CD4-positive, alpha-beta T cell (primary cell): ENCODE measurements around the gene BMPR1A. TPM values are rescaled to one million over a fixed set of nuclear protein-coding genes. Genes with fewer than 3 reads are reported as not detected.

Source experiments
- ATAC-seq: fragments of 200-7000 bp; cut with Tn5 transposase; one replicate; pipeline ENCODE4 v1.10.0; 2022; ENCODE audit warnings: mild to moderate bottlenecking; ENCODE audit not compliant: poor library complexity
- CTCF ChIA-PET: fragments of 350-600 bp; sonication (Branson Sonifier 250); formaldehyde crosslinking; loops from one replicate; lab custom pipeline; 2021; ENCODE audit warnings: antibody characterized with exemption, inconsistent platforms; lab: Charles Lee
- POLR2A ChIA-PET: fragments of 350-600 bp; sonication (Branson Sonifier 250); formaldehyde crosslinking; loops from one replicate; lab custom pipeline; 2021; ENCODE audit warnings: antibody characterized with exemption, inconsistent platforms; lab: Charles Lee
- DNase-seq, 14 experiments: peaks; one replicate each; pipeline ENCODE4 v3.0.0-alpha.2; 2013 to 2020; ENCODE audit warnings: mixed read lengths in 2 of 14
- H3K27ac ChIP-seq, 2 donors: one replicate each; pipeline versions ENCODE4 v1.5.1 to v1.7.0; 2013; ENCODE audit warnings: low read length in 2 of 2, low read depth in 1 of 2, mild to moderate bottlenecking in 1 of 2
- H3K27me3 ChIP-seq, 2 experiments: 1 replicate in 1 of 2; 2 replicates in 1 of 2; pipeline versions ENCODE4 v1.6.1 to v1.7.0; 2013; ENCODE audit warnings: low read length in 2 of 2, control low read depth in 1 of 2, mild to moderate bottlenecking in 1 of 2, moderate library complexity in 1 of 2; ENCODE audit not compliant: insufficient read depth in 2 of 2, control insufficient read depth in 1 of 2
- H3K36me3 ChIP-seq: one replicate; pipeline ENCODE4 v1.6.1; 2013; ENCODE audit warnings: low read length, control low read depth; ENCODE audit not compliant: insufficient read depth
- H3K4me1 ChIP-seq: one replicate; pipeline ENCODE4 v1.6.1; 2013; ENCODE audit warnings: low read length, control low read depth; ENCODE audit not compliant: insufficient read depth
- H3K4me3 ChIP-seq: one replicate; pipeline ENCODE4 v1.5.1; 2013; ENCODE audit warnings: mild to moderate bottlenecking, low read length, moderate library complexity
- H3K9me3 ChIP-seq, 2 experiments: 1 replicate in 1 of 2; 2 replicates in 1 of 2; pipeline versions ENCODE4 v1.6.1 to v1.7.0; 2013; ENCODE audit warnings: low read length in 2 of 2, mild to moderate bottlenecking in 2 of 2, control low read depth in 1 of 2, moderate library complexity in 1 of 2; ENCODE audit not compliant: control insufficient read depth in 1 of 2, insufficient read depth in 1 of 2
- H3K27ac Mint-ChIP-seq: one replicate; pipeline ENCODE4 v1.8.0; 2020; ENCODE audit warnings: mixed read lengths
- H3K27me3 Mint-ChIP-seq: one replicate; pipeline ENCODE4 v1.8.0; 2021; ENCODE audit warnings: mixed read lengths
- H3K36me3 Mint-ChIP-seq: one replicate; pipeline ENCODE4 v1.8.0; 2021; ENCODE audit warnings: low read depth, mixed read lengths
- H3K4me1 Mint-ChIP-seq: one replicate; pipeline ENCODE4 v1.8.0; 2021; ENCODE audit warnings: low read depth, mixed read lengths
- H3K4me3 Mint-ChIP-seq: one replicate; pipeline ENCODE4 v1.8.0; 2020; ENCODE audit warnings: mild to moderate bottlenecking, mixed read lengths
- H3K9me3 Mint-ChIP-seq: one replicate; pipeline ENCODE4 v1.8.0; 2020; ENCODE audit warnings: mixed read lengths
- intact Hi-C, 2 experiments: fragments of 100-400 bp; cut with DNase I in 1 of 2; cut with micrococcal nuclease in 1 of 2; formaldehyde crosslinking; loops; one replicate each; pipeline versions ENCODE4 v1.15.1 to v1.9.0; 2023 to 2025; cut with DNase I, micrococcal nuclease
- total RNA-seq, 174 experiments: library from RNA in 2 of 174; stranded (reverse) in 2 of 174; gene quantifications; one replicate each; pipeline ENCODE4 v1.2.3 and lab custom pipeline; 2021 to 2026
- TF ChIP-seq, protein P1 (sequence below): fragments of 200-600 bp; IDR thresholded peaks from one replicate; pipeline ENCODE4 v1.8.0; 2022; ENCODE audit warnings: antibody characterized with exemption, mild to moderate bottlenecking

Gene BMPR1A
- total RNA-seq, 2 experiments from 2014 or later: 1.9 to 2.6 TPM

DNA sequence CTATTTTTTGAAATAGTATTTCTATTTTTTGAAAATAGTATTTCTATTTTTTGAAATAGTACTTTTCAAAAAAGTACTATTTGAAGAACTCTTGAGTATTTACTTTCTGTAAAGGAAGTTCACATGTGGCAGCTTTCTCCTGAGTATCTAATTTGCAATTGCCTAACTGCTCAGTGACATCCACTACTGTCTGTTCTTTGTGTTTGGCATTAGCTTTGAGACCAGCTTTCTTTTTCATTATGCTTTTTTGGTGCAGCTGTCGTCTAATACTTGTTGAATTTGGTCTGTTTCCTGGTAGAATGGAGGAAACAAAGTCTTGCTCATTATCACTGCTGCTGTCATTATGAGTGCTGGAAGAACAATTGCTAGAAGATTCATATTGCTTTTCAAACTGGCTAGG is 99.1 kb downstream of the BMPR1A start:
- Histone ChIP-seq H3K36me3 (no peaks in the 10 kb centered on the region), H3K27ac (no peak overlapping the region), H3K27me3 (no peaks in the 10 kb centered on the region), H3K9me3 (no peaks in the 10 kb centered on the region), H3K4me3 (no peak overlapping the region), H3K4me1 (no peaks in the 10 kb centered on the region)
- no peak overlapping the region for H3K27ac Mint-ChIP-seq
- TF ChIP-seq, protein P1, sequence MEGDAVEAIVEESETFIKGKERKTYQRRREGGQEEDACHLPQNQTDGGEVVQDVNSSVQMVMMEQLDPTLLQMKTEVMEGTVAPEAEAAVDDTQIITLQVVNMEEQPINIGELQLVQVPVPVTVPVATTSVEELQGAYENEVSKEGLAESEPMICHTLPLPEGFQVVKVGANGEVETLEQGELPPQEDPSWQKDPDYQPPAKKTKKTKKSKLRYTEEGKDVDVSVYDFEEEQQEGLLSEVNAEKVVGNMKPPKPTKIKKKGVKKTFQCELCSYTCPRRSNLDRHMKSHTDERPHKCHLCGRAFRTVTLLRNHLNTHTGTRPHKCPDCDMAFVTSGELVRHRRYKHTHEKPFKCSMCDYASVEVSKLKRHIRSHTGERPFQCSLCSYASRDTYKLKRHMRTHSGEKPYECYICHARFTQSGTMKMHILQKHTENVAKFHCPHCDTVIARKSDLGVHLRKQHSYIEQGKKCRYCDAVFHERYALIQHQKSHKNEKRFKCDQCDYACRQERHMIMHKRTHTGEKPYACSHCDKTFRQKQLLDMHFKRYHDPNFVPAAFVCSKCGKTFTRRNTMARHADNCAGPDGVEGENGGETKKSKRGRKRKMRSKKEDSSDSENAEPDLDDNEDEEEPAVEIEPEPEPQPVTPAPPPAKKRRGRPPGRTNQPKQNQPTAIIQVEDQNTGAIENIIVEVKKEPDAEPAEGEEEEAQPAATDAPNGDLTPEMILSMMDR: no peak
- H3K4me1 Mint-ChIP-seq: no peaks in the 10 kb centered on the region
- ATAC-seq (no peak), DNase-seq (no peak)
- H3K36me3 Mint-ChIP-seq: peaks cover 7% of the 10 kb centered on the region
- intact Hi-C loops: no loop called here
- ChIA-PET CTCF (interaction anchor here (1.0 kb wide), 1 partner anchor 29 kb away, joined by 3 read pairs; no protein-coding TSS in a partner anchor), POLR2A (no interaction called here)
- H3K9me3 Mint-ChIP-seq: no peaks in the 10 kb centered on the region
- no peaks in the 10 kb centered on the region for H3K27me3 Mint-ChIP-seq
- no peak overlapping the region for H3K4me3 Mint-ChIP-seq

DNA sequence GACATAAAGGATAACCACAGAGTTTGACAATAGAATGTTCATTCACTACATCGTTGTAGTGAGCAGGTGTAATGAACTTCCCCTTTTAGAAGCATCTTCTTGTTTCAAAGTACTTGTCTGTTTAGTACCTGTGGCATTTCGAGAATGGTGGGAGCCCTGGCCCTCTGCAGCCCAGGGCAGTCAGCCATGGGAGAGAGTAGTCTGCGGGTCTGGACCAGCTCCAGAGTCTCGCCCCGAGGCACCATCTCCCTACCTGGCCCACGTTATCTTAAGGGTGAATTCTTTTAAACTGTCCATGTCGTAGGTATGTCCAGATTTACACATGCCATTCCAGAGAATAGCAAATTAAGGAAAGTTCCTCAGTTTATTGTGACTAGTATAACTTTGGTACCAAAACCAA is 99.7 kb downstream of the BMPR1A start:
- intact Hi-C loops: no loop called here
- Histone ChIP-seq H3K9me3 (no peaks in the 10 kb centered on the region), H3K27me3 (no peaks in the 10 kb centered on the region), H3K4me1 (no peaks in the 10 kb centered on the region), H3K27ac (no peak overlapping the region), H3K4me3 (no peak overlapping the region), H3K36me3 (no peaks in the 10 kb centered on the region)
- ATAC-seq (no peak), DNase-seq (no peak)
- Mint-ChIP-seq H3K9me3 (no peaks in the 10 kb centered on the region), H3K27ac (no peak overlapping the region), H3K4me3 (no peak overlapping the region), H3K27me3 (no peaks in the 10 kb centered on the region), H3K36me3 (peaks cover 7% of the 10 kb centered on the region), H3K4me1 (no peaks in the 10 kb centered on the region)
- TF ChIP-seq, protein P1: no peak
- ChIA-PET CTCF (no interaction called here), POLR2A (no interaction called here)

DNA sequence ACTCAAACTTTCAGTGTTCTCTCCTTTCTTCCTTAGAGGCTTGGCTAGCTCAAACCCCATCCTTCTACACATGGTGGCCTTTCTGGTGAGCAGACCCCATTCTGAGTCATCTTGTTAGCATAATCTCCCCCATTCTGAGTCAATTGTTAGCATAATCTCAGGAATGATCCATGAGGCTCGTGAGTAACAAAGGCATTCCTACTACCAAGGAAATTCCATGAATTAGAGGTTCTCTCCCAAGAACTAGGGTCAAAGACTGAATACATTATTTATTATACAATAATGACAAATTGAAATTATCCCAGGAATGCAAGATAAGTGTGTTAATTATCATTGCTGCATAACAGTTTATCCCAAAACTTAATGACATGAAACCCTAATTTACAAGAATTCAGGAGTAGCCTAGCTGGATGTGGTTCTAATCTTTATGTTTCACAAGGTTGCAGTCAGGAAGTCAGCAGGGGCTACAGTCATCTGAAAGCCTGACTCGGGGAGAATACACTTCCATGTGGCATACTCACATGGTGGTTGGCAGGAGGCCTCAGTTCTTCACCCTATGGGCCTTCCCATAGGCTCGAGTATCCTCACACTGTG is 100.8 kb downstream of the BMPR1A start:
- DNase-seq (no peak), ATAC-seq (no peak)
- no peak overlapping the region for H3K4me3 ChIP-seq
- Mint-ChIP-seq H3K4me1 (no peaks in the 10 kb centered on the region), H3K27me3 (no peaks in the 10 kb centered on the region), H3K36me3 (no peaks in the 10 kb centered on the region), H3K27ac (no peak overlapping the region), H3K9me3 (no peaks in the 10 kb centered on the region), H3K4me3 (no peak overlapping the region)
- no peak overlapping the region for H3K27ac ChIP-seq
- intact Hi-C loops: no loop called here
- no peaks in the 10 kb centered on the region for H3K9me3 ChIP-seq
- no peaks in the 10 kb centered on the region for H3K36me3 ChIP-seq
- ChIA-PET POLR2A (no interaction called here), CTCF (no interaction called here)
- H3K4me1 ChIP-seq: no peaks in the 10 kb centered on the region
- TF ChIP-seq, protein P1: no peak
- no peaks in the 10 kb centered on the region for H3K27me3 ChIP-seq
